Gastrocnemius medialis (tissue), 4 donors: Measurements from ENCODE around the gene MYBPC3. TPM values are rescaled to one million over a fixed set of nuclear protein-coding genes. Genes with fewer than 3 reads are reported as not detected.

ENCODE experiments used
- ATAC-seq, 2 donors: fragments of 150-250 bp; one replicate each; pipeline ENCODE4 v1.9.1; 2016
- DNase-seq, 2 donors: peaks; one replicate each; pipeline ENCODE4 v3.0.0-alpha.2; 2019
- H3K27ac ChIP-seq, 4 donors: fragments of 200-600 bp; sonication (generic); 1 replicate in 1 of 4; 2 replicates in 3 of 4; pipeline ENCODE4 v1.5.1; 2016 to 2018; ENCODE audit warnings: mild to moderate bottlenecking in 2 of 4, moderate library complexity in 1 of 4
- H3K27me3 ChIP-seq, 3 donors: fragments of 200-600 bp; sonication (generic) in 2 of 3; 1 replicate in 1 of 3; 2 replicates in 2 of 3; pipeline versions ENCODE4 v1.5.1 to v1.6.0; 2016 to 2019; ENCODE audit warnings: mild to moderate bottlenecking in 1 of 3, moderate library complexity in 1 of 3
- H3K36me3 ChIP-seq, 2 donors: fragments of 200-600 bp; sonication (generic) in 1 of 2; one replicate each; pipeline ENCODE4 v1.5.1; 2017 to 2018
- H3K4me1 ChIP-seq, 2 donors: fragments of 200-600 bp; sonication (generic) in 1 of 2; one replicate each; pipeline ENCODE4 v1.5.1; 2016 to 2017; ENCODE audit warnings: mild to moderate bottlenecking in 2 of 2
- H3K4me3 ChIP-seq, 4 donors: fragments of 200-600 bp; sonication (generic) in 3 of 4; 1 replicate in 1 of 4; 2 replicates in 3 of 4; pipeline ENCODE4 v1.5.1; 2016 to 2019; ENCODE audit warnings: mild to moderate bottlenecking in 2 of 4
- H3K9me3 ChIP-seq, 3 donors: fragments of 200-600 bp; sonication (generic) in 2 of 3; 1 replicate in 1 of 3; 2 replicates in 2 of 3; pipeline ENCODE4 v1.5.1; 2016 to 2019
- CTCF ChIP-seq, 5 experiments: fragments of 450-650 bp in 3 of 5; fragments of 200-600 bp in 2 of 5; sonication (generic) in 2 of 5; IDR thresholded peaks in 4 of 5; conservative IDR thresholded peaks in 1 of 5; 1 replicate in 4 of 5; 2 replicates in 1 of 5; pipeline ENCODE4 v1.5.1; 2016 to 2019; ENCODE audit warnings: antibody characterized with exemption in 5 of 5, mild to moderate bottlenecking in 3 of 5, moderate library complexity in 3 of 5
- POLR2A ChIP-seq, 2 donors: fragments of 450-650 bp; IDR thresholded peaks; one replicate each; pipeline ENCODE4 v1.6.1; 2017; ENCODE audit warnings: antibody characterized with exemption in 2 of 2, mild to moderate bottlenecking in 2 of 2, moderate library complexity in 2 of 2
- in situ Hi-C, 4 donors: fragments of 200-750 bp; cut with MboI; loops; one replicate each; pipeline versions ENCODE4 v1.15.0 to v1.8.0; 2017; ENCODE audit warnings: low sequenced_read_pairs in 4 of 4
- intact Hi-C: fragments of 100-400 bp; cut with DNase I; formaldehyde crosslinking; loops from one replicate; pipeline ENCODE4 v1.15.1; 2023; ENCODE audit warnings: low total_unique reads
- total RNA-seq, 4 donors: library from RNA; depleted of rRNA; stranded (reverse); fragments of >200 nt; gene quantifications; one replicate each; pipeline versions ENCODE4 v1.1.0 to v1.2.3, GENCODE V29; 2016

The MYBPC3 gene
- total RNA-seq, 4 donors from 2014 or later, result 0.07 TPM; not detected in 3

GRCh38 chr11:47359162-47359561, 6.7 kb upstream of the MYBPC3 start:
- H3K36me3 ChIP-seq, result no peaks in the 10 kb centered on the region
- in situ Hi-C loops (loop anchor here in 3 of 4 donors (10.0 to 25.0 kb wide), 4 partner anchors 104 to 472 kb away; partner anchors contain the start of genes ACP2 (in 2 of the 3), NR1H3 (in 1 of the 3) and PACSIN3 (in 1 of the 3)), intact Hi-C loops (loop anchor here (5.0 kb wide), 1 partner anchor 197 kb away; no protein-coding TSS in a partner anchor)
- H3K9me3 ChIP-seq, result no peaks in the 10 kb centered on the region
- no peaks in the 10 kb centered on the region for H3K27me3 ChIP-seq
- ATAC-seq, result no peak
- DNase-seq, result no peak
- H3K4me3 ChIP-seq, result no peak overlapping the region
- peaks cover 4 to 11% of the 10 kb centered on the region in 2 donors for H3K4me1 ChIP-seq
- no peak overlapping the region for H3K27ac ChIP-seq
- TF ChIP-seq POLR2A (IDR thresholded peaks at IDR 0.05) (no peak), CTCF (IDR thresholded peaks at IDR 0.05 in 4 of 5, conservative IDR thresholded peaks at IDR 0.05 in 1 of 5) (no peak)

GRCh38 chr11:47358731-47359051, 6.2 kb upstream of the MYBPC3 start:
- in situ Hi-C loops (loop anchor here in 3 of 4 donors (10.0 to 25.0 kb wide), 4 partner anchors 104 to 471 kb away; partner anchors contain the start of genes ACP2 (in 2 of the 3), NR1H3 (in 1 of the 3) and PACSIN3 (in 1 of the 3)), intact Hi-C loops (loop anchor here (5.0 kb wide), 1 partner anchor 196 kb away; no protein-coding TSS in a partner anchor)
- H3K9me3 ChIP-seq, result no peaks in the 10 kb centered on the region
- H3K36me3 ChIP-seq, result no peaks in the 10 kb centered on the region
- H3K4me3 ChIP-seq, result no peak overlapping the region
- H3K27ac ChIP-seq, result no peak overlapping the region
- no peaks in the 10 kb centered on the region for H3K27me3 ChIP-seq
- ATAC-seq (no peak), DNase-seq (no peak)
- peaks cover 6 to 11% of the 10 kb centered on the region in 2 donors for H3K4me1 ChIP-seq
- TF ChIP-seq POLR2A (IDR thresholded peaks at IDR 0.05), result no peak
- TF ChIP-seq CTCF (IDR thresholded peaks at IDR 0.05 in 4 of 5, conservative IDR thresholded peaks at IDR 0.05 in 1 of 5), result no peak

- in situ Hi-C loops, result loop anchor here in 3 of 4 donors (10.0 to 25.0 kb wide), 4 partner anchors 103 to 471 kb away; partner anchors contain the start of genes ACP2 (in 2 of the 3), NR1H3 (in 1 of the 3) and PACSIN3 (in 1 of the 3)
- H3K27me3 ChIP-seq, result no peaks in the 10 kb centered on the region
Observed at GRCh38 chr11:47357985-47358730, 5.7 kb upstream of the MYBPC3 start.

GRCh38 chr11:47356998-47357329, 4.5 kb upstream of the MYBPC3 start:
- Histone ChIP-seq H3K4me1 (peaks cover 10 to 11% of the 10 kb centered on the region in 2 donors), H3K4me3 (no peak overlapping the region), H3K36me3 (no peaks in the 10 kb centered on the region), H3K27ac (no peak overlapping the region), H3K9me3 (no peaks in the 10 kb centered on the region), H3K27me3 (no peaks in the 10 kb centered on the region)
- intact Hi-C loops (loop anchor here (5.0 kb wide), 1 partner anchor 195 kb away; no protein-coding TSS in a partner anchor), in situ Hi-C loops (loop anchor here in 3 of 4 donors (10.0 to 25.0 kb wide), 4 partner anchors 102 to 470 kb away; partner anchors contain the start of genes ACP2 (in 2 of the 3), NR1H3 (in 1 of the 3) and PACSIN3 (in 1 of the 3))
- TF ChIP-seq CTCF (IDR thresholded peaks at IDR 0.05 in 4 of 5, conservative IDR thresholded peaks at IDR 0.05 in 1 of 5), result no peak
- TF ChIP-seq POLR2A (IDR thresholded peaks at IDR 0.05), result no peak
- ATAC-seq (no peak), DNase-seq (no peak)

More at GRCh38 chr11:47357985-47358730, 5.7 kb upstream of the MYBPC3 start:
- Histone ChIP-seq H3K27ac (no peak overlapping the region), H3K9me3 (no peaks in the 10 kb centered on the region), H3K4me3 (no peak overlapping the region), H3K4me1 (peaks cover 6 to 11% of the 10 kb centered on the region in 2 donors), H3K36me3 (no peaks in the 10 kb centered on the region)
- DNase-seq, result no peak
- intact Hi-C loops, result loop anchor here (5.0 kb wide), 1 partner anchor 196 kb away; no protein-coding TSS in a partner anchor
- no peak for ATAC-seq
- no peak for TF ChIP-seq CTCF (IDR thresholded peaks at IDR 0.05 in 4 of 5, conservative IDR thresholded peaks at IDR 0.05 in 1 of 5)
- no peak for TF ChIP-seq POLR2A (IDR thresholded peaks at IDR 0.05)
